Natural killer cell (primary cell): ENCODE data around the gene CEACAM5. TPM values are rescaled to one million over a fixed set of nuclear protein-coding genes. Genes with fewer than 3 reads are reported as not detected.

Source experiments
- ATAC-seq, 3 donors: fragments of 150-1000 bp in 2 of 3; fragments of 200-7000 bp in 1 of 3; cut with Tn5 transposase; 1 replicate in 1 of 3; 2 replicates in 2 of 3; pipeline ENCODE4 v1.10.0; 2021; ENCODE audit warnings: mild to moderate bottlenecking in 2 of 3, moderate library complexity in 2 of 3
- DNase-seq, 2 donors: peaks; one replicate each; pipeline versions ENCODE4 v3.0.0 to v3.0.0-alpha.2; 2013 to 2021; ENCODE audit warnings: mixed read lengths in 1 of 2
- H3K27ac ChIP-seq: one replicate; pipeline ENCODE4 v1.5.1; 2013; ENCODE audit warnings: mild to moderate bottlenecking, low read length
- H3K27me3 ChIP-seq: one replicate; pipeline ENCODE4 v1.6.1; 2013; ENCODE audit warnings: low read length; ENCODE audit not compliant: control insufficient read depth, insufficient read depth
- H3K36me3 ChIP-seq: one replicate; pipeline ENCODE4 v1.6.1; 2013; ENCODE audit warnings: low read length; ENCODE audit not compliant: control insufficient read depth, insufficient read depth
- H3K4me1 ChIP-seq: one replicate; pipeline ENCODE4 v1.6.1; 2013; ENCODE audit warnings: low read length; ENCODE audit not compliant: control insufficient read depth, insufficient read depth
- H3K4me3 ChIP-seq: one replicate; pipeline ENCODE4 v1.5.1; 2013; ENCODE audit warnings: low read length
- H3K9me3 ChIP-seq: one replicate; pipeline ENCODE4 v1.6.1; 2013; ENCODE audit warnings: low read length; ENCODE audit not compliant: control insufficient read depth, insufficient read depth
- H3K27ac Mint-ChIP-seq, 2 donors: one replicate each; pipeline ENCODE4 v1.8.0; 2022; ENCODE audit warnings: mild to moderate bottlenecking in 2 of 2, mixed read lengths in 2 of 2, moderate library complexity in 1 of 2
- H3K27me3 Mint-ChIP-seq, 2 donors: one replicate each; pipeline ENCODE4 v1.8.0; 2022; ENCODE audit warnings: low read depth in 2 of 2, mixed read lengths in 2 of 2
- H3K36me3 Mint-ChIP-seq: one replicate; pipeline ENCODE4 v1.8.0; 2022; ENCODE audit warnings: mixed read lengths
- H3K4me1 Mint-ChIP-seq, 2 donors: one replicate each; pipeline ENCODE4 v1.8.0; 2022; ENCODE audit warnings: mixed read lengths in 2 of 2
- H3K4me3 Mint-ChIP-seq: one replicate; pipeline ENCODE4 v1.8.0; 2022; ENCODE audit warnings: mild to moderate bottlenecking, moderate library complexity, mixed read lengths
- H3K9me3 Mint-ChIP-seq, 2 donors: one replicate each; pipeline ENCODE4 v1.8.0; 2022; ENCODE audit warnings: mixed read lengths in 2 of 2
- CTCF ChIP-seq: fragments of 200-600 bp; IDR thresholded peaks from one replicate; pipeline ENCODE4 v1.8.0; 2022; ENCODE audit warnings: antibody characterized with exemption
- WGBS: methylation state at CpG from one replicate; pipeline ENCODE4 v1.1.7; 2013; ENCODE audit warnings: missing lambda C conversion rate; ENCODE audit not compliant: insufficient coverage; 5-methylcytosine and 5-hydroxymethylcytosine counted together
- intact Hi-C: fragments of 100-400 bp; cut with micrococcal nuclease; formaldehyde crosslinking; loops from one replicate; pipeline ENCODE4 v1.14.2; 2022
- total RNA-seq, 4 donors: library from RNA; stranded (reverse); fragments of 120-200 nt in 1 of 4; gene quantifications; one replicate each; pipeline versions ENCODE4 v1.2.3 to v1.2.4, GENCODE V29; 2013 to 2022

CEACAM5 gene
- total RNA-seq, 3 donors from 2014 or later (not counting 1 experiment from before 2014, with no cell fraction given): not detected

- no peaks in the 10 kb centered on the region for H3K36me3 ChIP-seq
- Mint-ChIP-seq H3K4me1 (no peaks in the 10 kb centered on the region), H3K36me3 (peaks cover 8% of the 10 kb centered on the region), H3K4me3 (no peak overlapping the region), H3K27ac (no peak overlapping the region), H3K27me3 (peaks cover 46 to 81% of the 10 kb centered on the region in 2 donors), H3K9me3 (peaks cover 0 to 2% of the 10 kb centered on the region in 2 donors)
- intact Hi-C loops: no loop called here
- no peak for DNase-seq
- 74% methylated on average over 5 of the region's 5 CpGs for WGBS
- H3K9me3 ChIP-seq: no peaks in the 10 kb centered on the region
- TF ChIP-seq CTCF: no peak
- ATAC-seq: no peak
- peaks cover 21% of the 10 kb centered on the region for H3K27me3 ChIP-seq
- no peak overlapping the region for H3K27ac ChIP-seq
- no peaks in the 10 kb centered on the region for H3K4me1 ChIP-seq
- no peak overlapping the region for H3K4me3 ChIP-seq
These were observed 36.9 kb upstream of the CEACAM5 start for GRCh38 chr19:41671486-41671885.

- Histone ChIP-seq H3K27me3 (no peaks in the 10 kb centered on the region), H3K36me3 (no peaks in the 10 kb centered on the region), H3K27ac (no peak overlapping the region), H3K4me1 (no peaks in the 10 kb centered on the region), H3K9me3 (no peaks in the 10 kb centered on the region), H3K4me3 (no peak overlapping the region)
- H3K4me1 Mint-ChIP-seq: no peaks in the 10 kb centered on the region
- TF ChIP-seq CTCF: no peak
- WGBS: 63% methylated on average over 6 of the region's 6 CpGs
- no peaks in the 10 kb centered on the region for H3K9me3 Mint-ChIP-seq
- H3K4me3 Mint-ChIP-seq: no peak overlapping the region
- peaks cover 11 to 34% of the 10 kb centered on the region in 2 donors for H3K27me3 Mint-ChIP-seq
- no peak for ATAC-seq
- DNase-seq: no peak
- no peaks in the 10 kb centered on the region for H3K36me3 Mint-ChIP-seq
- H3K27ac Mint-ChIP-seq: no peak overlapping the region
- intact Hi-C loops: no loop called here
These were observed 26.0 kb upstream of the CEACAM5 start for GRCh38 chr19:41682437-41682836.

DNA sequence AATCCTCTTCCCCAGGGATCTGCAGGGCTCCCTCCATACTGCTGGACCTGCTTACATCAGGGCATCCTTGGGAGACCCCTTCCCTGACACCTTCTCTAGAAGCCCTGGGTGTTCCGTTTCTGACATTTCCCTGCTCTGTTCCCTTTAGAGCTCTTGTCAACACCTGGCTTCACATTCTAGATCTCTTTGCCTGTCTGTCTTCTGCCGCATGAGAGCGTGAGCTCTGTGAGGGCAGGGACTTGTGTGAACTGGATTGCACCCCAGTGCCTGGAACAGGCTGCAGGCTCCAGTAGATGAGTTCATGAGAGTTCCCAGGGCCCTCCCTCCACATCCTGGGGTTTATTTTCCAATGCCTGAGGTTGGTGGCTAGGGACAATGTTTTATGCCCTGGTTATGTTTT is 21.0 kb upstream of the CEACAM5 start:
- 88% methylated on average over 3 of the region's 3 CpGs for WGBS
- Histone ChIP-seq H3K9me3 (no peaks in the 10 kb centered on the region), H3K27me3 (no peaks in the 10 kb centered on the region), H3K36me3 (no peaks in the 10 kb centered on the region), H3K27ac (no peak overlapping the region), H3K4me1 (no peaks in the 10 kb centered on the region), H3K4me3 (no peak overlapping the region)
- H3K27me3 Mint-ChIP-seq: peaks cover 15 to 21% of the 10 kb centered on the region in 2 donors
- intact Hi-C loops: no loop called here
- H3K36me3 Mint-ChIP-seq: peaks cover under 1% of the 10 kb centered on the region
- no peak overlapping the region for H3K4me3 Mint-ChIP-seq
- no peak for TF ChIP-seq CTCF
- H3K27ac Mint-ChIP-seq: no peak overlapping the region
- no peak for ATAC-seq
- DNase-seq: no peak
- H3K4me1 Mint-ChIP-seq: peaks cover 0 to 7% of the 10 kb centered on the region in 2 donors
- H3K9me3 Mint-ChIP-seq: no peaks in the 10 kb centered on the region

DNA sequence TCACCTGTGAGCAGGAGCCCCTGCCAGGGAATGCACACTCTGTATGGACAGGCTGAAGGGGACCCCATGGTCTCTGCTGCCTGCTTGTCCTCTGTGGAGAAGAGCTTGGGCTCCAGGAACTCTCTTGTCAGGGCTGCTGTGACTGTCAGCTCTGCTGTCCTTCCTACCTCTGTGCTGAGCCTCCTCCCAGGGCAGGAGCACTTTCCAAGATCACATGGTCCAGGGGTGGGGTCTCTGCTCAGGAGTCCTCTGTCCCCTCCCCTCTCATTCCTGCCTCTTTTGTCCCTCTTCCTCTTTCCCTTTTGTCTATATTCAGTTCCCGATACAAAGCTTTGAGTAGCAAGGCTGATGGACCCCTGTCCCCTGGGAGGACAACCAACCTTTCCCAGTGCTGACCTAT is 20.3 kb upstream of the CEACAM5 start, which contains the start of gene CEACAM7:
Gene CEACAM7, minus strand, starts transcription at position 173 of the 400 bp plus-strand sequence. Its CDS starts 105 bp downstream, at position 68.
- Histone ChIP-seq H3K36me3 (no peaks in the 10 kb centered on the region), H3K27me3 (no peaks in the 10 kb centered on the region), H3K27ac (no peak within 1 kb of the TSS), H3K4me1 (no peaks in the 10 kb centered on the region), H3K9me3 (no peaks in the 10 kb centered on the region), H3K4me3 (no peak within 1 kb of the TSS)
- 89% methylated on average over 1 of the region's 1 CpG for WGBS
- Mint-ChIP-seq H3K27me3 (peaks cover 15 to 28% of the 10 kb centered on the region in 2 donors), H3K9me3 (peaks cover 0 to 6% of the 10 kb centered on the region in 2 donors), H3K4me1 (peaks cover 0 to 7% of the 10 kb centered on the region in 2 donors), H3K36me3 (peaks cover 7% of the 10 kb centered on the region), H3K4me3 (no peak within 1 kb of the TSS), H3K27ac (no peak within 1 kb of the TSS)
- ATAC-seq (no peak), DNase-seq (no peak)
- no peak for TF ChIP-seq CTCF
- intact Hi-C loops: no loop called here
